Activated naive CD4-positive, alpha-beta T cell treated with anti-CD3 and anti-CD28 coated beads, Interleukin-2, amount 10 ng/mL, durations not matched to agents 7 days and 5 days (primary cell): ENCODE measurements around the gene PSMB2.
"Not testable (repeated sequence)": the region's sequence is repeated elsewhere in the genome, so short reads cannot be mapped to it uniquely, and the experiment has no call there.

Experiments used
- CTCF ChIA-PET: fragments of 350-600 bp; sonication (Branson Sonifier 250); formaldehyde crosslinking; loops from one replicate; lab custom pipeline; 2021; ENCODE audit warnings: antibody characterized with exemption; lab: Charles Lee
- DNase-seq: peaks from one replicate; pipeline ENCODE4 v3.0.0-alpha.2; 2020
- H3K27ac Mint-ChIP-seq: one replicate; pipeline ENCODE4 v1.8.0; 2021; ENCODE audit warnings: mild to moderate bottlenecking, moderate library complexity, mixed read lengths
- H3K27me3 Mint-ChIP-seq: one replicate; pipeline ENCODE4 v1.8.0; 2021; ENCODE audit warnings: mild to moderate bottlenecking, mixed read lengths
- H3K36me3 Mint-ChIP-seq: one replicate; pipeline ENCODE4 v1.8.0; 2021; ENCODE audit warnings: mixed read lengths
- H3K4me1 Mint-ChIP-seq: one replicate; pipeline ENCODE4 v1.8.0; 2021; ENCODE audit warnings: mixed read lengths
- H3K4me3 Mint-ChIP-seq: one replicate; pipeline ENCODE4 v1.8.0; 2021; ENCODE audit warnings: mild to moderate bottlenecking, moderate library complexity, mixed read lengths
- H3K9me3 Mint-ChIP-seq: one replicate; pipeline ENCODE4 v1.8.0; 2021; ENCODE audit warnings: mixed read lengths

PSMB2 gene

DNA sequence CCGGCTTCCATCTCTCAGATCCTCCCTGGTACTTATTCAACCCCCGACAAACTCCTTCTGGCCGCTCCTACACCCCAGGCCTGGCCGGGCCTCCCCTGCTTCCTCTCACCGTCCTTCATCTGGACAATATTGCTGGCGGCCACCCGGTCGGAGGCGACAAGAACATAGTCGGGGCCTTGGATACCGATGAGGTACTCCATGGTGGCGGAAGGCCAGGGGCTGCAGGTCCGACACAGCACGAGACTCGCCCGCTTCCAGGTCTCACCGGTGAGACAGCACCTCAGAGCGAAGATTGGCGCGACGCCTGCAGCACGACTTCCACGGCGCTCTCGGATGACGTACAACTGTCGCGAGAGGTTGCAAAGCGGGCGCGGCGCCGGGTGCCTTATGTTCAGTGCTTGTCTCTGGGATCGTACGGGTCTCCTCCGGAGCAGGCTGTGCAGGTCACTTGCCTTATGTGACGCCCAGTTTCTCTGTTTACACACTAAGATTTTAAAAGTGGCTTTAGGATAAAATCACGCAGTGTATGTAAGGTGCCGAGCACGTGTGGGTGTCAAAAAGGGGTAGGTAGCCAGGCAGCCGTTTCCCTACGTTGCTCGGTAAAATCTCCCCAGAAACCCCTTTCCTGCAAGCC is at the start of gene PSMB2:
PSMB2 (minus strand) TSS at position 294 of the 634 bp plus-strand sequence; CDS start at position 200, 94 bp downstream.
- DNase-seq = peak; percentile 98
- peak within 1 kb of the TSS; percentile 100 for H3K4me3 Mint-ChIP-seq
- H3K9me3 Mint-ChIP-seq = no peaks in the 10 kb centered on the region
- peaks cover 14% of the 10 kb centered on the region for H3K36me3 Mint-ChIP-seq
- peaks cover 43% of the 10 kb centered on the region for H3K4me1 Mint-ChIP-seq
- H3K27ac Mint-ChIP-seq = peak within 1 kb of the TSS; percentile 99
- CTCF ChIA-PET = interaction anchor here (1.0 kb wide), 1 partner anchor 76 kb away, joined by 3 read pairs; no protein-coding TSS in a partner anchor
- peaks cover 45% of the 10 kb centered on the region for H3K27me3 Mint-ChIP-seq

DNA sequence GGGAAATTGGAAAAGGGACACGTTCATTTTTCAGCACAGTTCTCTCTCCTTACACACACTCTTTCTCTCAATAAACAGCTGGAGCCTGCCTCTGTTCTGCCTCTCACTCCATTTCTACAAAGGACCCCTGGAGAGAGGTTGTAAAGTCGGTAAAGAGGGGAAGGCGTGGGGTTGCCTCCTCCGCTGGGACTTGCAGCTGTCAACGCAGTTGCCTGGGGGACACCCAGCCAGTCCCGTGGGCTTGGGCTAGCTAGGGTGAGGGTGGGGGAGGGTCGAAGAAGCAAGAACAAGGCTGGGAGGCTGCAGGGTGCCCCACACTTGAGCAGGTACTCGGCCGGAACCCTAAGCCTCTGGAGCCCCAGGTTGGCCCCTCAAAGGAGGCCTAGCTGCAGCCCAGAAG is 49.8 kb upstream of the PSMB2 start:
- no peaks in the 10 kb centered on the region for H3K36me3 Mint-ChIP-seq
- H3K27me3 Mint-ChIP-seq = peaks cover 50% of the 10 kb centered on the region
- H3K4me1 Mint-ChIP-seq = no peaks in the 10 kb centered on the region
- DNase-seq = no peak
- CTCF ChIA-PET = no interaction called here
- H3K9me3 Mint-ChIP-seq = no peaks in the 10 kb centered on the region
- no peak overlapping the region for H3K4me3 Mint-ChIP-seq
- H3K27ac Mint-ChIP-seq = no peak overlapping the region

DNA sequence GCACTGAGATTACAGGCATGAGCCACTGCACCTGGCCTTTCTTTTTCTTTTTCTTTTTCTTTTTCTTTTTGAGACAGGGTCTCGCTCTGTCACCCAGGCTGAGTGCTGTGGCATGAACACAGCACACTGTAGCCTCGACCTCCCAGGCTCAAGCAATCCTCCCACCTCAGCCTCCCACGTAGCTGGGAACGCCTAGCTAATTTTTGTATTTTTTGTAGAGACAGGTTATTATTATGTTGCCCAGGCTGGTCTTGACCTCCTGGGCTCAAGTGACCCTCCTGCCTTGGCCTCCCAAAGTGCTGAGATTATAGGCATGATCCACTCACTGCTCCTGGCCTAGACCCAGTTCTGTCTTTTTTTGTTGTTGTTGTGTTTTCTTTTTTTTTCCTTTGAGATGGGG is 48.8 kb upstream of the PSMB2 start:
- H3K36me3 Mint-ChIP-seq, DNase-seq, CTCF ChIA-PET, H3K4me1 Mint-ChIP-seq, H3K27ac Mint-ChIP-seq, H3K9me3 Mint-ChIP-seq, H3K4me3 Mint-ChIP-seq: not testable (repeated sequence)
- H3K27me3 Mint-ChIP-seq = peaks cover 42% of the 10 kb centered on the region

DNA sequence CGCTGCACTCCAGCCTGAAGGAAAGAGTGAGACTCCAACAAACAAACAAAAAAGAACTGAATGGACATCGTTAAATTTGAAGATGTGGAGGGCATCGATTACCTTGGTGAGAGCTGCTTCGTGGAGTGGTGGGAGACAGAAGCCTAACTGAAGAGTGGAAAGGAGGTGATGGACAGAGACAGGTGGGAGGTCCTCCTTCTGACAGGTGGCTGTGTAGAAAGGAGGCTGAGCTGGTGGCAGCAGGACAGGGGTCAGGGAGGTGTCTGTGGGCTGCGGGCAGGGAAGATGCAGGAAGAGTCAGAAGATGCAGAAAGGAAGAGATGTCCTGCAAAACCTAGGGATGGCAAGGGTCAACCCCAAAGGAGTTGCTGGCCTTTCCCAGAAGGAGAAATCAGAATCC is 46.8 kb upstream of the PSMB2 start:
- H3K27me3 Mint-ChIP-seq = peaks cover 52% of the 10 kb centered on the region
- no peak overlapping the region for H3K4me3 Mint-ChIP-seq
- no peaks in the 10 kb centered on the region for H3K36me3 Mint-ChIP-seq
- no peak for DNase-seq
- H3K4me1 Mint-ChIP-seq = no peaks in the 10 kb centered on the region
- no peak overlapping the region for H3K27ac Mint-ChIP-seq
- CTCF ChIA-PET = interaction anchor here (1.9 kb wide), 1 partner anchor 27 kb away, joined by 6 read pairs; no protein-coding TSS in a partner anchor
- H3K9me3 Mint-ChIP-seq = no peaks in the 10 kb centered on the region

DNA sequence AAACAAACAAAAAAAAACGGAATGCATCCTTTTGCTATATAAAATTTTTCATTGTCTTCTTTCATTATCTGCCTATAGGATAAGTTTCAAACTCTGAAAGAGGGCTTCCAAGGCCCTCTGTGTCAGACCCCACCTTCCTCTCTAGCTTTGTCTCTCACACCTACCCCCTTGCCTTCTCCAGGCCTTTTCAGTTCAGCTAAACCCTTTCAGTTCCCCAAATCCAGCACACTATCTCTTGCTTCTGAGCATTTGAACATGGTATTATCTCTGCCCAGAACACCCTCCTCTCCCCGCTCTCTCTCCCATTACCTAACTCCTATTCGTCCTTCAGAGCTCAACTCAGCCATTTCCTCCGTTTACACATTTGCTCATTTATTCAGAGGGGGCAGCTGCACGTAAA is 41.7 kb upstream of the PSMB2 start:
- no peaks in the 10 kb centered on the region for H3K9me3 Mint-ChIP-seq
- no peaks in the 10 kb centered on the region for H3K4me1 Mint-ChIP-seq
- H3K27me3 Mint-ChIP-seq = peaks cover 28% of the 10 kb centered on the region
- DNase-seq = no peak
- CTCF ChIA-PET = no interaction called here
- H3K27ac Mint-ChIP-seq = no peak overlapping the region
- no peak overlapping the region for H3K4me3 Mint-ChIP-seq
- H3K36me3 Mint-ChIP-seq = no peaks in the 10 kb centered on the region

DNA sequence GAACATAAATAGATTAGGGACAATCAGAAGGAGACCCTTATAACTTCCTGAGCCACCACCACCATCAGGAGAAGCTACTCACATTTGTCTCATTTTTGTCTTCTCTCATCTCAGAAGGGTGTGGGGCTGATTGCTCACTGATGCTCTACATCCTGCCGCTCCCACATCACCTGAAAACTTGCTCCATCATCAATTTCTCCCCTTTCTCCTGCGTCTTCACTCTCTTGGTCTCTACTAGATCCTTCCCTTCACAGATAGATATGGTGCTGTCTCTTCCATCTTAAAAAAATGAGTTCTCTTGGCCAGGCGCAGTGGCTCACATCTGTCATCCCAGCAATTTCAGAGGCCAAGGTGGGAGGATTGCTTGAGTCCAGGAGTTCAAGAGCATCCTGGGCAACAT is 38.9 kb upstream of the PSMB2 start:
- no peaks in the 10 kb centered on the region for H3K9me3 Mint-ChIP-seq

DNA sequence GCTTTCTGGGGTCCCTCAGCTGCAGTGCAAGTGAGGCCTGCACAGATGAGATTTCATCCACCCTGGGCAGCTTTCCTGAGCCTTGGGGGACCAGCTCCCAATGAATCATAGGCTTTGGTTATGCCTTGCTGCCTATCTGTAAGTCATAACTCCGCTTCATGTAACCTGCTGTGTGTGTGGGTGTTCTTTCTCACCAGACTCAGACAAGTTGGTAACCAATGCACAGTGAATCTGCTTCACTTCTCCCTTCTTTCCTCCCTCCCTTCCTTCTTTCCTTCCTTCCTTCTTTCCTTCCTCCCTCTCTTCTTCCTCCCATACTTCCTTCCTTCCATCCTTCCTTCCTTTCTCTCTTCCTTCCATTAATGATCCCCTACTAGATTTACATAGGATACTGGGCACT is 34.4 kb upstream of the PSMB2 start:
- H3K27ac Mint-ChIP-seq = no peak overlapping the region
- peaks cover 35% of the 10 kb centered on the region for H3K27me3 Mint-ChIP-seq
- no peak overlapping the region for H3K4me3 Mint-ChIP-seq
- H3K4me1 Mint-ChIP-seq = no peaks in the 10 kb centered on the region
- H3K36me3 Mint-ChIP-seq = no peaks in the 10 kb centered on the region
- DNase-seq = no peak
- CTCF ChIA-PET = no interaction called here
- H3K9me3 Mint-ChIP-seq = no peaks in the 10 kb centered on the region

More for the DNA sequence above, 38.9 kb upstream of the PSMB2 start:
- H3K27me3 Mint-ChIP-seq = peaks cover 31% of the 10 kb centered on the region
- no peak overlapping the region for H3K4me3 Mint-ChIP-seq
- H3K4me1 Mint-ChIP-seq = no peaks in the 10 kb centered on the region
- CTCF ChIA-PET = no interaction called here
- no peak overlapping the region for H3K27ac Mint-ChIP-seq
- no peak for DNase-seq
- no peaks in the 10 kb centered on the region for H3K36me3 Mint-ChIP-seq

DNA sequence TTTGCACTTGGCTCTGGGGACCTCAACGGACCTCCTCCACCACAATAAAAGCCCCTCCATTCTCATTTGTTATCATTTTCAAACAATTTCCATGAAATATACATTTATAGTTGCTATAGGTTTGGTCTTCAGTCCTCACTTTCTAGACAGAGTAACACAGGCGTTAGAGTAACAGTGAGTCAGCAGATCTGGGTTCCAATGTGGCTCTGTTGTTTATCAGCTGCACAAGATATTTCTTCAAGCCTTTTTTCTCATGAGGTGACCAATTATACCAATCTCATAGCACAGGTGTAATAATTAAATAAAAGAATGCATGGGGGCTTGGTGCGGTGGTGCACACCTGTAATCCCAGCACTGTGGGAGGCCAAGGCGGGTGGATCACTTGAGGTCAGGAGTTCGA is 32.8 kb upstream of the PSMB2 start:
- no peaks in the 10 kb centered on the region for H3K36me3 Mint-ChIP-seq

DNA sequence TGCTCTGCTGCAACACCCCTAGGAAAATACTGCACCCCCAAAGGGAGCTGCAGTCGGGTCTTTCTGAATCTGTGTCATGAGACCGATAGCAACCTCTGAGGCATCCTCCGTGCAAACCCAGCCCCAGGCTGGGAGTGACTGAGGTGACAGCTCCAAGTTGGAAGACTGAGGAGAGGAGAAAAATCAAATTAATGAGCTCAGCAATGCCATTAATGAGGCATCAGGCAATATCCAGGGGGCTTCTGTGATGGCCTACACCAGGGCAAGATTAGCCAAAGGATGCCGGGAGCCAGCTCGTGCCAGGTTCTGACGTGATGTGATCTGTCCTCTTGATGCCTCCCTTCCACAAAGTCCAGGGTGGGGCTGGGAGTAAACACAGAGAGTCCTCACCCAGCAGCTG is 30.8 kb upstream of the PSMB2 start:
- Mint-ChIP-seq H3K27me3 (peaks cover 44% of the 10 kb centered on the region), H3K36me3 (no peaks in the 10 kb centered on the region), H3K27ac (no peak overlapping the region), H3K4me1 (no peaks in the 10 kb centered on the region), H3K4me3 (no peak overlapping the region), H3K9me3 (no peaks in the 10 kb centered on the region)
- CTCF ChIA-PET = no interaction called here
- DNase-seq = no peak

More for the DNA sequence above, 32.8 kb upstream of the PSMB2 start:
- CTCF ChIA-PET = no interaction called here
- no peak overlapping the region for H3K4me3 Mint-ChIP-seq
- H3K4me1 Mint-ChIP-seq = no peaks in the 10 kb centered on the region
- no peak overlapping the region for H3K27ac Mint-ChIP-seq
- peaks cover 34% of the 10 kb centered on the region for H3K27me3 Mint-ChIP-seq
- H3K9me3 Mint-ChIP-seq = no peaks in the 10 kb centered on the region
- no peak for DNase-seq

DNA sequence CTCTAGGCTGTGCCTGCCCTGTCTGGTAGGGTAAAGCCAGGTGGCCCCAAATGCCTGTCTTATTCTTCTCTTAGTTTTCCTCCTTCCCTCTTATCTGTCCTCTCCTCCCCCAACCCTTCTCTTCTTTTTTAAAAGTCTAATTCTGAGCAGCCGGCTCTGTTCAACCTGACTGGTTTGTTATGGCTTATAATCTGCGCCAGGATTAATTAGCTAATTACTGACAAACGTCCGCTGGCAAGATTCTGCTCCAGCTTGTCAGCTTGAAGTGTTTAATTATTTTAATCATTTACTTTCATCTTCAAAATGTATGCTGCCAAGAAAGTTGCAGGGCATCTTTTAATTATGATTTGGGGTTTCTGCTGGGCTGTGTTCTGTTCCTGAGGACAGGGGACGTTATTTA is 27.2 kb upstream of the PSMB2 start:
- H3K4me1 Mint-ChIP-seq = no peaks in the 10 kb centered on the region
- no peak for DNase-seq
- H3K27ac Mint-ChIP-seq = no peak overlapping the region
- H3K4me3 Mint-ChIP-seq = no peak overlapping the region
- H3K27me3 Mint-ChIP-seq = peaks cover 52% of the 10 kb centered on the region
- CTCF ChIA-PET = no interaction called here
- H3K36me3 Mint-ChIP-seq = no peaks in the 10 kb centered on the region
- no peaks in the 10 kb centered on the region for H3K9me3 Mint-ChIP-seq

DNA sequence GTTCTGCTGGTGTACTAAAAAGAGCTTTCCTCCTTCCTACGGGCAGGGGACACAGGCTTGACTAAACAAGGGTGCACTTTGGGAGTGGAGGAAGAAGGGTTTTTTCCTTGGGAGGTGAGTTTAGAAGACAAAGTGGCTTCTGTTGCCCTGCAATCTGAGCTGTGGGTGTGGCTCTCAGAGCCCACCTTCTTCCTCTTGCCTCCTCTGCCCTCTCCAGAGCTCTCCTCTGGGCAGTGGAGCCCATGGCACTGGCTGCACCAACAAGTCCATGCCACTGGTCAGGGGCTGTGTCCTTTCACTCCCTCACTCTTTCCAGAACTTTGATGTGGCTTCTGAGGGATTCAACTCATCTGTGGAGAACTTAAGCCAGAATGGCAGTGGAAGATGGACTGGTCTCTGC is 25.6 kb upstream of the PSMB2 start:
- Mint-ChIP-seq H3K4me3 (no peak overlapping the region), H3K27me3 (peaks cover 44% of the 10 kb centered on the region), H3K9me3 (no peaks in the 10 kb centered on the region), H3K36me3 (no peaks in the 10 kb centered on the region), H3K27ac (no peak overlapping the region), H3K4me1 (no peaks in the 10 kb centered on the region)
- CTCF ChIA-PET = interaction anchor here (1.5 kb wide), 1 partner anchor 49 kb away, joined by 3 read pairs; no protein-coding TSS in a partner anchor
- DNase-seq = no peak

DNA sequence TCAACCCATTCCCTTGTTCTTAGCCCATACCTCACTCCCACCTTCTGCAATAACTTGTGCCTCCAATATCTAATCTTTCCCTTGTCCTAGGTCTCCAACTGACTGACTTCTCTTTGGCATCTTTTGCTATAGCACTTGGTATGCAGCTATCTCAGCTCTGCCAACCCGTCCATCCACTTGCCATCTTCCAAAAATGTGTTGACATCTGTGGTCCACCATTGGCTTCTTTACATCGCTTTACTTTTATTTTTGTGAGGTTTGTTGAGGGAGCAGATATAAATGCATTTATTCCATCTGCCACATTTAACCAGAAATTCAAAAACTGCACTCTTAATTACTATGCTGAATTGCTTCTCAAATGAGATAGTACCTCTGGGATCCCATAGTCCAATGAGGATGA is 24.9 kb upstream of the PSMB2 start:
- DNase-seq = no peak
- peaks cover 37% of the 10 kb centered on the region for H3K27me3 Mint-ChIP-seq
- no peak overlapping the region for H3K27ac Mint-ChIP-seq
- no peaks in the 10 kb centered on the region for H3K9me3 Mint-ChIP-seq
- CTCF ChIA-PET = interaction anchor here (1.5 kb wide), 1 partner anchor 50 kb away, joined by 3 read pairs; no protein-coding TSS in a partner anchor
- H3K36me3 Mint-ChIP-seq = no peaks in the 10 kb centered on the region
- no peaks in the 10 kb centered on the region for H3K4me1 Mint-ChIP-seq
- no peak overlapping the region for H3K4me3 Mint-ChIP-seq

DNA sequence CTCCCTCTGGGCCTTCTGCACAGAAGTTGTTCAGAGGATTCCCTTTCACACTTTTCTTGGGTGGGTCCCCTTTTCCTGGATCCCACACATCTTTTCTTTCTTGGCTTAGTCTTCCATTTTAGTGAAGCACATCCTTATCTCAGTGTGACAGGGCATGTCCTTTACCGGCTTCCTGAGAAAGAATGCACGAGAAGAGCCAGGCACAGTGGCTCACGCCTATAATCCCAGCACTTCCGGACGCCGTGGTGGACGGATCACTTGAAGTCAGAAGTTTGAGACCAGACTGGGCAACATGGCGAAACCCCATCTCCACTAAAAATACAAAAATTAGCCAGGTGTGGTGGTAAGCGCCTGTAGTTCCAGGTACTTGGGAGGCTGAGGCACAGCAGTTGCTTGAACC is 22.1 kb upstream of the PSMB2 start:
- Mint-ChIP-seq H3K4me3 (no peak overlapping the region), H3K27ac (no peak overlapping the region), H3K4me1 (no peaks in the 10 kb centered on the region), H3K27me3 (peaks cover 45% of the 10 kb centered on the region), H3K9me3 (no peaks in the 10 kb centered on the region), H3K36me3 (no peaks in the 10 kb centered on the region)
- CTCF ChIA-PET = no interaction called here
- no peak for DNase-seq

DNA sequence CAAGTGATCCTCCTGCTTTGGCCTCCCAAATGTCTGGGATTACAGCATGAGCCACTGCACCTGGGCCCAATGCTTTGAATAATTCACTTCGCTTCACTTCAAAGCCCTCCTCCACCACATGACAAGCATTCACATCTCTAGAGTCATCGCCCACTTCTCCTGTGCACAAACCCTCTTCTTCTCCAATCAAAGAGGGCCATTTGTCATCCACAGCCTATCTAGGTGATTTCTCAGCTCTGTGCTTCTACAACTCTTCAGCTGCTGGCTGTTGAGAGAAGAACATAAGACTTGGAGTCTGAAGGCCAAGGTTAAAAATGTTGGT is 20.1 kb upstream of the PSMB2 start:
- no peak for DNase-seq
- Mint-ChIP-seq H3K9me3 (no peaks in the 10 kb centered on the region), H3K4me3 (no peak overlapping the region), H3K36me3 (no peaks in the 10 kb centered on the region), H3K4me1 (no peaks in the 10 kb centered on the region), H3K27ac (no peak overlapping the region), H3K27me3 (peaks cover 28% of the 10 kb centered on the region)
- CTCF ChIA-PET = no interaction called here

DNA sequence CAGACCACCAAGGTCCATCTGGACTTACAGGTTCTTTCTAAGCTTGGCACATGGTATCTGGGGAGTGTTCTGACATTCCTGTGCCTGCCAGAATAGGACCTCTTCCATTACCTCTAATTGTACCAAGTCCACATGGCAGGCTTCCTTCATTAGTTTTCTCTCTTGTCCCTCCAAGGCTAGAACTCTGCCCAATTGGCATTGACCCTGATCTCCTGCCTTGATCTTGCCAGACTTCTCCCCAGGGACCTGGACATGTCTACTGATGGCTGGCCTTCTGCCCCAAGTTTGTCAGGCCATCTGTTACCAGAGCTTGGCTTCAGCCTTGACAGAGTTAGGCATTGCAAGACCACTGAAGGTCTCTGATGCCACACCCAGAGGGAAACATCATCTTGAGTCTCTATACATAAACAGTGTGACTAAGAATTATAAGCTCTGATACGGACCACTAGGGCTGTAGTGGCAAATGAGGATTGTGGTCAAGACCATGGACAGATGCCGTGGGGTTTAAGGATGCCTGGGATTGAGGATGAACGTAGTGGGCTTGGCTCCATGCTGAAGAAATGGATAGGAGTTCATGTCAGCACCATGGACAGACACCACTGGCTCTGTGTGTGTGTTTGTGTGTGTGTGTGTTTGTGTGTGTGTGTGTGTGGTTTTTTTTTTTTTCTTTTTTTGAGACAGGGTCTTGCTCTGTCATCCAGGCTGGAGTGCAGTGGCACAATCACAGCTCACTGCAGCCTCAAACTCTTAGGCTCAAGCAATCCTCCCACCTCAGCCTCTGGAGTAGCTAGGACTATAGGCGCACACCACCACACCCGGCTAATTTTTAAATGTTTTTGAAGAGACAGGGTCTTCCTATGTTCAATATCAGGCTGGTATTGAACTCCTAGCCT is 19.5 kb upstream of the PSMB2 start:
- Mint-ChIP-seq H3K27ac (no peak overlapping the region), H3K9me3 (no peaks in the 10 kb centered on the region), H3K4me3 (no peak overlapping the region), H3K4me1 (no peaks in the 10 kb centered on the region), H3K27me3 (peaks cover 27% of the 10 kb centered on the region), H3K36me3 (no peaks in the 10 kb centered on the region)
- CTCF ChIA-PET = no interaction called here
- peak; percentile 34 for DNase-seq
